HL-60 (cell line): ENCODE results near the gene AGMO.

Source experiments
- POLR2AphosphoS5 ChIP-seq: IDR thresholded peaks from 2 replicates; pipeline ENCODE4 v1.6.1; 2012; ENCODE audit warnings: low read depth
- TF ChIP-seq, protein P1 (sequence below): IDR thresholded peaks from one replicate; pipeline ENCODE4 v1.5.1; 2011; ENCODE audit warnings: low read length, control low read depth, inconsistent platforms; ENCODE audit not compliant: insufficient read depth

DNA sequence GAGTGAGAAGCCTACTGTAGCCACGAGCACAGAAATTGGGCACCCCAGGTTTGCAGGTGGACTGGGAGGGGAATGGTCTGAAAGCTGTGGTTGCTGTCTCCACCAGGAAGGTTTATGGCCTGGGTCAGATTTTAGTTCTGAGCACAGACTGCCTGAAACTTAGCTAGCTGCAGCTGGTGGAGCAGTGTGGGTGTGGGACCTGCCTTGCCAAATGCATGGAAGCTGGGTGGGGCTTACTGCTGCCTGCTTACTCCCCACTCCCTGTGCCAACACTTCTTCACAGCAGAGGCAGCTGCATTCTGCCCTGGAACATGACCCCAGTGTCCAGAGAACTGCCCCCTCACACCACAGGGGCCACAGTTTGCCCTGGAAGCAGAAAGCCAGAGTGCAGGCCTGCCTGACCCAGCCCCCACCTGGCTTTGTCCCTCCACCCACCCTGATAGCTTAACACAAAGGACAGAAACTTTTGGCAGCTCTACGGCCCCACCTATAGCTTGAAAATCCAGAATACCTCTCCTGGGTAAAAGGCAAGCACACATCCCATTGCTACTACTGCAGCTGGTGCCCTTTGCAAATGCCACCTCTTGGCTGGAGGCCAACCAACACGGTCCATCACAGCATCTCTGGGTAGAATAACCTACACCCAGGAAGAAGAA, 281.6 kb downstream of the AGMO start:
- TF ChIP-seq, protein P1, sequence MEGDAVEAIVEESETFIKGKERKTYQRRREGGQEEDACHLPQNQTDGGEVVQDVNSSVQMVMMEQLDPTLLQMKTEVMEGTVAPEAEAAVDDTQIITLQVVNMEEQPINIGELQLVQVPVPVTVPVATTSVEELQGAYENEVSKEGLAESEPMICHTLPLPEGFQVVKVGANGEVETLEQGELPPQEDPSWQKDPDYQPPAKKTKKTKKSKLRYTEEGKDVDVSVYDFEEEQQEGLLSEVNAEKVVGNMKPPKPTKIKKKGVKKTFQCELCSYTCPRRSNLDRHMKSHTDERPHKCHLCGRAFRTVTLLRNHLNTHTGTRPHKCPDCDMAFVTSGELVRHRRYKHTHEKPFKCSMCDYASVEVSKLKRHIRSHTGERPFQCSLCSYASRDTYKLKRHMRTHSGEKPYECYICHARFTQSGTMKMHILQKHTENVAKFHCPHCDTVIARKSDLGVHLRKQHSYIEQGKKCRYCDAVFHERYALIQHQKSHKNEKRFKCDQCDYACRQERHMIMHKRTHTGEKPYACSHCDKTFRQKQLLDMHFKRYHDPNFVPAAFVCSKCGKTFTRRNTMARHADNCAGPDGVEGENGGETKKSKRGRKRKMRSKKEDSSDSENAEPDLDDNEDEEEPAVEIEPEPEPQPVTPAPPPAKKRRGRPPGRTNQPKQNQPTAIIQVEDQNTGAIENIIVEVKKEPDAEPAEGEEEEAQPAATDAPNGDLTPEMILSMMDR = no peak
- no peak for TF ChIP-seq POLR2AphosphoS5
